NCI-H1436 (cell line): ENCODE data around the gene FLRT1.
A peak's percentile ranks its signal among the peaks of the same experiment; 100 is the strongest.

Experiments used
- DNase-seq: peaks from one replicate; lab custom pipeline; 2025; lab: John Stamatoyannopoulos, UW

The FLRT1 gene

DNA sequence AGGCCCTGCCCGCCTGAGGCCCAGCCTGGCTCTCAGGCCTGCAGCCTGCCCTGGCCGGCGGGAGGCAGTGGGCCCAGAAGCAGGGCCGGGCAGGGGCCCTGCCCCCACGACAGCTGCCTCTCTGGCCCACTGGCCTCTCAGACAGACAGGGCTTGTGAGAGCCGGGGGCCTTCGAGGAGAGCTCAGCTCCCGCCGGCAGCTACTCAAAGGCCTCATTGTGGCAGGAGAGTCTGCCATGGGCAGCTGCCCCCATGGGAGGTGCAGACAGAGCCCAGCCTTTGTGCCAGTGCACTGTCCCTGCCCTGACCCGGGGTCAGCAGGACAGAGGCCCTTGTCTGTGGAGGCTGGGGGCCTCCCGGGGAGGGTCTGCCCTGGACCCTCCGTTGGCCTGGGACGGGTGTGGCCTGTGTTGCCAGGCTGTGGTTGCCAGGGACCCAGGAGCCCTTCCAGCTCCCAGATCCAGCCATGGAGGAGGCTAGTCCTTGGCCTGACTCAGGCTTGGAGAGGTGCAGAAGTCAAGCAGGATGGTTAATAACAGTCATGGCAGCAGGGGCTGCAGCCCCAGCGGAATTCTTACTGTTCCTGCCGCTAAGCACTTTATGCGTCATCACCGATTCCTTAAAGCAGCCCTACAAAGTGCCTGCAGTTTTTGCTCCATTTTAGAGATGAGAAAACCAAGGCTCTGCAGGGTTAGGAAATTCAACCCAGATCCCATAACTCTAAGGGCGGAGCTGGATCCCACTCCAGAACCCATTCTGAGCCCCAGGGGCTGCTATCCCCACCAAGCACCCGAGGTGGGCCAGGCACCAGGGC is 12.5 kb downstream of the FLRT1 start:
- no peak for DNase-seq

DNA sequence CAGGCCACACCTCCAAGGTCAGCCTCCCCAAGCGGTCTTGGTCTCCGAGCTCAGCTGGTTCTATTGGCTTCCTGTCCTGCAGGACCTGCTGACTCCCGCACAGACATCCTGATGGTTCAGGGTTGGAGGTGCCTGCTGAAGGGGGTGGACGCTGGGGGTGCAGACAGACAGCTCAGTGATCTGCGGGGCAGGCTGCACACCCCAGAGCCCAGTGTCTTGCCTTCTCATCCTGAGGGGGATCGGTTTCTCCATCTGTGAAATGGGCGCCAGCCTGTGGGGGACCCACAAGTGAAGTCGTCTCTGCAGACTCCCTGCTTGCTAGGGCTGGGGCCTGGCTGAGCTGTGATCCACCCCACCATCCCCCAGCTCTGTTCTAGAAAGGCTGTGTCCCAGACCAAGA is 13.8 kb downstream of the FLRT1 start:
- no peak for DNase-seq

DNA sequence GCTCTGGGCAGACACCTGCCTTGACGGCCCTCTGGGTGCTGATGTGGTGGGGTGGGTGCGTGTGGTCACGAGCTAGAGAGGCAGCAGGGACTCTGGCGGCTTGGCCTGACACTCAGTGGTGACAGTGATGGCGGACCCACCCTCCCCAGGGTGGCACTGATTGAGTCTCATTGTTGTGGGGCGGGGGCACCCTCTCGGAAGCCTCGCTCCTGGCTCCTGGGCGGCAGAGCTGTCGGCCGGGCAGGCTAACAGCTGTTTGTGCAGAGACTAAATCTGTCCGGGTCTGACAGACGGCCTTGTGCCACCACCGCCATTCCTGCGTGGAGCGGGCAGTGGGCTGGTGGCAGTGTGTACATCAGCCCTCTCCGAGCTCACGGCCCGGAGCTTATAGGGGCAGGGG is 15.6 kb downstream of the FLRT1 start:
- DNase-seq: no peak

DNA sequence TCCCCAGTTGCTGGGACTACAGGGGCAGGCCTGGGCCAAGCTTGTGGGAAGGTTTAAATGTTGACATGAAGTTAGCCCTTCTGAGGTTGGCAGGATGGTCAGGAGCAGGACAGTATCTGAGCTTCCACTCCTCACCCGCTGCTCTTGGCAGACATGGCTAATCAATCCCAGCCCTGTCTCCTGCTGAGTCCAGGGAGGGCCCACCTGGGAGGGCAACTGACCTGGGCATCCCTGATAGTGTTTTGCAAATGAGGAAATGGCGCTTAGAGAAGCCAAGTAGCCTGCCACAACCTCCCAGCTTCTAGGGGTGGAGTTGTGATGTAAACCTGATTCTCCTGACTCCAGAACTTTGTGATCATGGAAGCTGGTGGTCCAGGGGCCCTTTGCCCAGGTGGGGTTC is 16.7 kb downstream of the FLRT1 start:
- no peak for DNase-seq

DNA sequence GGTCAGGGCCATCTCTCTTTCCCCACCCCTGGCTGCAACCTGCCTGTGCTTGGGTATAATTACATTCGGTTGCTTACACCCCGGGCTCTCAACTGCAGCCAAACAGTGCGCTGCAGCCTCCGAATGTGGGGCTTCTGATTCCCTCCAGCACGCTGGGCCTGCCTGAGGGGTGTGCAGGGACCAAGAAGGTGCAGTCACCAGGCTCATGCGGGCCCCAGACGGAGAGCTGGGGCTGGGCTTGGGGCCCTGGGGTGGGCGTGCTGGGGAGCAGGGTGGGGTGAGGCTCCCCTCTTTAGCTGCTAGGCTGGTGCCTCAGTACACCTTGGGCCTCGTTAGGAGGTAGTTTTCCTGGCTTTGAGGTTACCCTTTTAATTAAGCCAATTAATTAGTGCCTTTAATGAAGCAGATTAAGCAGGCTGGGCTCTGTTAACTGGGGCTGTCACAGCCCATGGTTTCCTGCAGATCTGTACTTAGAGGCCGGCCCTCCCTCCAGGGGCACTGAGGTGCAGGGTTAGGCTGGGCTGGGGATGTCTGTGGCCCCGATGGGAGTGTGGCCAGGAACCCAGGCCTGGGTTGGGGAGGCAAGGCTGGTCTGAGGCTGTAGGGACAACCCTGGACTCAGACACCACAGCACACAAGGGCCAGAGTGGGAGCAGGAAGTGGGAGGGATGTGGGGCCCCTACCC is 17.3 kb downstream of the FLRT1 start:
- no peak for DNase-seq

DNA sequence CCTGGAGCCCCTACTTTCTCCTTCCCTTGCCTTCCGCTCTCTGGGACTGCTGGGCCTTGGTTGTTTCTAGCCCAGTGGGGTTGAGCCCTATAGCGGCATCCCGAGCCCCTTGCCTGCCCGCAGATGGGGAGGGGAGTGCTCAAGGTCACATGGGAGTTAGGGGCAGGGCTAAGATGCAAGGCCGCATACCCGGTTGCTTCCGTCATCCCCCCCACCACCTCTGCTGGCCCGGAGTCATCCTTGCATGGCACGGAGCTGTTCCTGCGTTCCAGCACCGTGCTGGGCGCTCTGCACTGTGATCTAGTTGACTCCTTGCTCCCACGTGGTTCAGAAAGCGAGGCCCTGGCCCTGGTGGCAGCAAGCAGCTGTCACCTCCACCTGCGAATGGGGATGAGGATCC is 18.0 kb downstream of the FLRT1 start:
- DNase-seq: no peak

DNA sequence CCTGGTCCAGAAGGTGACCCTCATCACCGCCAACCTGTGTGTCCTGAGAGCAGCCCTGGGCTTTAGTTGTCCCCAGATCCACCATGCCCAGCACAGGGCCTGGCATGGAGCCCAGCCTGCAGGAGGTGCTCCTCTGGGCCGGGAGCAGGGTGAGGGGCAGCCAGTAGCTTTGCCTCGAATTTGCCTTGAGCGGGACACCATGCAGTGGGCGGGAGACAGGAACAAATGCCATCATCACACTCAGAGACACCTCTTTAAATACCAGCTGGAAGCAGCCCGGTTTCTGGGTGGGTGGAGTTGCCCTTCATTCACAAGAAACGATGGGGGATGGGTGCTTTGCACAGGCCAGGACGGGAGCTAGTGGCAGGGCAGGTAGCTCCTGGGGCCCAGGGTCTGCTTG is 19.3 kb downstream of the FLRT1 start:
- no peak for DNase-seq

DNA sequence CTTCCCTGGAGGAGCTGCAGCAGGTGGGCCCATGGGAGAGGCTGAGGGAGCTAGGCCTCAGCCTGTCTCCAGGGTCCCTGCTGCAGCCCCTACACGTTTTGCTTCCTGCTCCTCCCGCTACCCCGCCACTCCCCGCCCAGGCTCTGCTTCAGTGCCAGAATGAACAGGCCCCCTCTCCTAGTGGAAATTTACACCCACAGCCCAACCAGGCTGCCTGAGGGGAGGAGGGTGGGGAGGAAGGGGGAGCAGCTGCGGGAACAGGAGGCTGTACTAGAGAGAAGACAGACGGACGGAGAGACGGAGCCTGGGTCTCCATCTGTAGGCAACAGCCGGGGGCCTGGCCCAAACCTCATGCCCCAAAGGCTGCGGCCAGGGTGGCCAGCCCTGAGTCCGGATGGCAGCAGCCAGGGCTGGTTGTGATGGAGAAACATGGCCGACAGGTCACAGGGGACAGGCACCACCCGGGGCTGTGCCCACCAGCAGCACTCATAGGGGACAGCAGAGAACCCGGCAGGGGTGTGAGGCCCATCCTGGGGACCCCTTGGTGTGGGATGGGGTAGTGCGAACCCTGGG is 20.6 kb downstream of the FLRT1 start:
- DNase-seq: peak; percentile 8

DNA sequence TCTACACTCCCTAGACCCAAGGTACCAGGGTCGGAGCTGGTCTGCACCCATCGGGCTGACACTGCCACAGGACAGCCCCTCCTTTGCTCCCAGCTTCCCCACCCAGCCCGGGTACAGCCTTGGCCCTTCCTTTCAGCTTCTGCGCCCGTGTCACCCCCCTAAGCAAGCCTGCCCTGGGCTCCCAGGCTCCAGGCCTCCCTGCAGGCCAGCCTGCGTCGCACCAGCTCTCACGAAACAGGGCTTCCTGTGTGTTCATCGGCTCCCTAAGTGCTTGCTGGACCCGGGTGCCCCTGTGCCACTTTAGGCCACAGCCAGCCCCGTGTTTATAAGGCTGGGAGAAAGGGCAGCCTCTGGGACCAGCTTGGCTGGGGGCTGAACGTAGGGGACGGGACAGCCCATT is 21.1 kb downstream of the FLRT1 start:
- DNase-seq: no peak

DNA sequence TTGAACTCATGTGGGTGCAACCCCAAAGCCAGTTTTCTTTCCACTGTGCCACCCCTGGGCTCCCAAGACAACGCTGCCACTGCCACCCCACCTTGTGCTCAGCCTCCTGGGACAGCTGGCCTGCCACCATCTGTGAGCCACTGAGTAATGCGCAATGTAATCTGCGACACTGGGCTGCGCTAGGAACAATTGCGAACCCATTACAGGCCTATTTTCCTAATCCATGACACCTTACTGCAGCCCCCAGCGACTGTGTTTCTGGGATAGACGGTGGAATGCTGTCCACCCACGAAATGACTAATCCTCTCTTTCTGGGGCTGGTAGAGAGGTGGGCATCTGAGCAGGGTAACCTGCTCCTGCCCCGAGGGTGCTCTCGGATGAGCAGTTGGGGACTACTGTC is 22.2 kb downstream of the FLRT1 start:
- no peak for DNase-seq

DNA sequence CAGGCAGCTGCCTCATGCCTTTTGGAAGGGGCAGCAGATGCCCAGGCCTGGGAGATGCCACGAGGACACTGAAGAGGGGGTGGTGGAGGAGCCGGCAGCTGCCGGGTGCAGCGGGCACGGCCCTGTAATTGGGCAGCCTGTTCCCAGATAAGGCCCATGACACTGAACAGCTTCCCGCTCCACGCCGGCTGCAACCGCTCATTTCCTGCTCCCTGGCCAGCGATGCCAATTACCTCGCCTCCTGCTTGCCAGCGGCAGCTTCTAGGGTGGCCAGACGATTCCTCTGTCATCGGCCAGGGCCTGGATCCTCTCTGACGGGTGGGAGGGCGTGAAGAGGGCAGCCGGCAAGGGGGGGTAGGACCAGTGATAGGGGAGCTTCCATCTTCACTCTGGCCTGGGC is 22.8 kb downstream of the FLRT1 start:
- no peak for DNase-seq

DNA sequence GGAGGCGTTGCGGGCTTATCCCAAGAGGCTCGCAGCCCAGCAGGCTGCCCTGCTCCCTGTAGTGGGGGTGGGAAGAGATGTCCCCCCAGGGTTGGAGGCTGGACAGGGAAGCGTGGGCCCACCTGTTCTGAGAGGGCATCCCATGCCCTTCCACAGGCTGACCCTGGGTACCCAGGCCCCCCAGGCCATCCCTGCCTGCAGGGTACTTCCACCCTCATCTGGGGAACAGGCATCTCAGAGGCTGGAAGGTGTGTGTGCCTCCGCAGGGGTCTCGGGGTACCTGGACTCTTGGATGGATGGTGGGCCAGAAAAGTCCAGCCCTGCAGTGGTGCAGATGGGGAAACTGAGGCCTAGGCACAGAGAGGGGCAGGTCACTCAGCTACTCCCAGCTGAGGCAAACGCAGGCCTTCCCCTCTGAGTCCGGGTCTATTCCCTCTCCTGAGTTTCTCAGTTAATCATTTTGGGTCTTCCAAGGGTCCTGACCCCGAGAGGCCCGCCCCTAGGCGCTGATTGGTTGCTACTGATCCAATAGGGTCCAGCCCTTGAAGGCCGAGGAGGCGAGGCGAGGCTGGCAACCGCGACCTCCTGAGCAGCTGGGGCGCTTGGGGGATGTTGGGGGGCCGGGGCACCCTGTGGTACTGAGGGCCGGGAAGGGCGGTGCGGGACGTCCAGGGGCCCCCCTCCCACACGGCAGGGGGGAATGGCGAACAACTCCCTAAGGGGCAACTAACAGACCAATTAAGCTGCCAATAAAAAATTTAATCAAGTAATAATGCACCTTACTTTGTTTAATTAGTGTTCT is 23.8 kb downstream of the FLRT1 start:
- no peak for DNase-seq

DNA sequence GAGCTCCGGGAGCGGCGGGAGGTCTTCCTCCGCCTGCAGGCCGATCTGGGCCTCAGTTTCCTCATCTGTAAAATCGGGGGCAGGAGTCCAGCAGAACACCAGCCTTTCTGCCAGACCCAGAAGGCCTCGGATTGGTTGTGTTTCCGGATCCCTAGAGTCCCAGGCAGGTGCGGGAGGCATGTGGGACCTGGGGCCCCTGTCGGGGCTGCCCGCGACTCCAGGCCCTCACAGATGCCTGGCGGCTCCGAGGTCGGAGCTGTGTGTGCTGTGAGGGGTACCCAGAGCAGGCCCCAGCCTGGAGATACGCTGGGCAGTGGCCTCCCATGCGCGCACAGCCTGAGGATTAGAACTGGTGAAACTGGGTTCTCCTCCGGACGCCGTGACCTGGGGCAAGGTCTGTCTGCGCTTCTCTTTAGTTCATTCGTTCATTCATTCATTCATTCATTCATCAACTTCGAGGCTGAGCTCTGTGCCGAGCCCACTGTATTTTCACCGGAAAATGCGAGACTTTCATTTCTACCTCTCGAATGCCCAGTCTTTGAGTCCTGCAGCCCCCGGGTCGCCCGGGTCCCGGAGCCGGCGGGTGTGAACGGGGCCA is 24.6 kb downstream of the FLRT1 start:
- no peak for DNase-seq

DNA sequence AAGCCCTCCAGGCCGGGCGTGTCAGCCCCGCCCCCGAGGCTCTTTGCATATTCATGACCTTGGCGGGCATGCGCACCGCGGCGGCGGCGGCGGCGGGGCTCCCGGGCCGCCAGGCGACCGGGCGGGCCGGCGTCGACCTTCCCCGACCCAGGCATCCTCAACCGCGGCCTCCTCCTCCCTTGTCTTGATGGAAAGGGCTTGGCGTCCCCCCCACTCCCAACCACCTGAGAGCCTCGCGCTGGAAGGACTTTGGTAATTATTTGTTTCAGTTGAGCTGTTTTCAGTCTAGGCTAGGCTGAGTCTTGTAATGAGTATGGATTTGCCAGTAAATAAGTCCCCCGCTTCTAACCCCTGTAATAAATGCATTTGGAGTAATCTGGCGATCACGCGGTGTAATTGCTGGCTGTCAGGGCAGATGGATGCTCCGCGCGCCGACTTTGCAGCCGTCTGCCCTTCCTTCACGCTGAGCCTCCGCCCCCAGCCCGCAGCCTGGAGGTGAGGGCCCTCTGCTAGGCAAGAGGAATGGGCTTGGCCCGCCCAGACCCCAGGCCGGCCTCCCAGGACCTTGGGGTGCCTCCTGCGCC is 25.2 kb downstream of the FLRT1 start:
- DNase-seq: peak; percentile 41

DNA sequence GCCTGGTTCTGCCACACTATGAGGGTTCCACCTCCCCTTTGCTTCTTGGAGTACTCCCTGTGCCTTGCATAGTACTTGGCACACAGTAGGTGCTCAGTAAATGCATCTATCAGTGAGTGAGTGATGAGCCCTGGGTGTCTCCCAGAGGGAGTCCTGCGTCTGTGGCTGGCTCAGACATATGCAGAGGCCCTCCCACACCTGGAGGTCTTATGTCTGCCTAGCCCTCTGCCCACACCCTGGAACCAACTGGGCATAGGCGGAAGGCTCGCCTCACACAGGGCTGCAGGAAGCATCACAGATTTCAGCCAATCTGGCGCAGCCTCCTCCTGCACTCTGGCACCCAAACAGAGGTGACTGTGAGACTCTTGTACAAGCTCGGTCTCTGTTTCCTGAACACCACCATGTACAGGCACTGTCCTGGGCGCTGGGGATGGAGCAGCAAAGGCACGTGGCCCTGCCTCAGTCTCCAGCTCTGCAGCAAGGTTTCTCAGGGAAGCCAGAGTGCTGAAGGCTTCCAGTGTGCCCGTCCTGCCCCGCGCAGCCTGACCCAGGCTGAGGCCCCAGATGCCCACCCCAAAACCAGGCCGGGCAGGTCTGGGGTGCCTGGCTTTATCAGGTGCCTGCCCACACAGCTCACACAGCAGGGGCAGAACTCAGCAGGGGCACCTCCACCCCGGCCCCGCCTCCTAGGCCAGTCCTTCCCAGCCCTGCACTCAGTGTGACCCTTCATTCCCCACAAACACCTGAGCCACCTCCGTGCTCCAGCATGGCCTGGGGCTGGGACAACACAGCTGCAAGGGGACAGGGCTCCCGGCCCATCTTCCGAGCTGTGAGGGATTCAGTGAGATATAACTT is 26.7 kb downstream of the FLRT1 start:
- no peak for DNase-seq

DNA sequence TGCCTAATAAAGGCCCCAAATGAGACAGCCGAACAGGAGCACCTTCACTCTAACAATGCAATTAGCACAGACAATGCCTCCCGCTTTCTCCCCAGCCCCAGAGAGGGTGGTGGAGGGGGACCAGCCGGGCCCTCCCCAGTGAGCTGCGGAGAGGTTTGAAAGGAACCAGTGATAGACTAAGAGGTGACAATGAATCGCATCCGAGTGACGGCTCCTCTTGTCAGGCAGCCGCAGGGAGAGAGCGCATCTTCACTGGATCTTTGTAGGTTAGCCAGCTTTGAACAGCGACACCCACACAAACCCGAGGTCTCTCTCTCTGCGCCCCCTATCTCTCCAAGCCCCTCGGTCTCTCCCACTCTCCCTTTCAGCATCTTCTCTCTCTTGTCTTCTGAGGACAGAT is 28.0 kb downstream of the FLRT1 start:
- DNase-seq: no peak

DNA sequence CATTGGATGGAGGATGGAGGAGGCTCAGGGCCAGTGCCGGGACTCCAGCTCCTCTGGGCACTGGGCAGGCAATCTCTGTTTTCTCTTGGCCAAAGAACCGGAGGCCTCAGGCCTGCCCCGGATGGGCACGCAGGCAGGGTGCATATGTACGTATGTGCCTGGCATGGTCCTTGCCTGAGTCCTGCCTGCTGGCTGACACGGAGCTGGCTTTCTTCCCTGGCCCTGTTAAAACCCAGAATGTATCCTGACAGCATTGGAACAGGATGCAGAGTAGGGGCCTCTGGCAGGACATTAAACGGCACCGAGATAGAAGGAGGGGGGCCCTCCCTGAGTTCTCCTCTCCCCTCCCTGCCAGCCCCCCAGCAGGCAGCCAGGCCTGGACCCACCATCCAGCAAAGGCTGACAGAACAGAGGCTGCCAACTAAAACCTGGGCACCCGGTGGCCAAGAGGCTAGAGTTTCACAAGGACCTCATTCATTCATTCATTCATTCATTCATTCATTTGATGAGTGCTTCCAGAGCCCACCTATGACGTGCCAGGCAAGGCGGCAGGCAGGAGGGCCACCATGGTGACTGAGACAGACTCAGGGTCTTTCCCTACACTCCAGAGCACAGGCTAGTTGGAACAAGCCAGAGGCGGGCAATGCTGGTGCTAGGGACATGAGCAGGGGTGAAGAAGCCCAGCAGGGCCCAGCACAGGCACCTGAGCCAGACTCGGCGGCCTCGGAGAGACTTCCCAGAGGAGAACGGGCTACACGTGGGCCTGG is 28.8 kb downstream of the FLRT1 start:
- no peak for DNase-seq

DNA sequence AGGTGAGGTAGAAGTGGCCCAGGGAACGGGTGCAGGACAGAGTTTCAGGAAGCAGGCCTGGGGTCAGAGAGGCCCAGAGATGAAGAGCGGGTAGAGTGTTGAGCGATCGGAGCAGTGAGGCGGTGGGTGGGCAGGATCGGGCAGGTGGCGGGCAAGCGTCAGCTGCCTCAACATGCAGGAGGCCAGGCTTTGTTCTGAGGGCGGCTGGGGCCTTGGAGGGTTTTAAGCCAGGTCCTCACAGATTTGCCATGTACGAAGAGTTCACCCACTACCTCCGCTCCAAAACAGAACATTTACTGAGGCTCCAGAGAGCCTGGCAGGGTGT is 29.4 kb downstream of the FLRT1 start:
- DNase-seq: no peak

DNA sequence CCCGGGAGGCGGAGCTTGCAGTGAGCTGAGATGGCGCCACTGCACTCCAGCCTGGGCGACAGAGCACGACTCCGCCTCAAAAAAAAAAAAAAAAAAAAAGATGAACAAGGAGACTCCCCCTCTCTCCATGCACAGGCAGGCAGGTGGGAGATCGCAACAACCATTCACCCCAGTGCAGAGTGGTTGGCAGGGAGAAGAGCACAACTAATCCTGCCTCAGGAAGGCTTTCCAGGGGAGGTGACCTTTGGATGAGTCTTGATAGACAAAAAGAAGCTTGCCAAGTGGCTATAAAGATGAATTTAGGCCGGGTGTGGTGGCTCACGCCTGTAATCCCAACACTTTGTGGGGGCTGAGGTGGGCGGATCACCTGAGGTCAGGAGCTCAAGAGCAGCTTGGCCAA is 30.0 kb downstream of the FLRT1 start:
- no peak for DNase-seq
